Stimulated activated CD4-positive, alpha-beta T cell treated with anti-CD3 and anti-CD28 coated beads, TNF-alpha, amount 100 ng/mL, for 48 hours (primary cell): ENCODE measurements around the gene VSTM2B.
A peak's percentile ranks its signal among the peaks of the same experiment; 100 is the strongest.
"Not testable (repeated sequence)": the region's sequence is repeated elsewhere in the genome, so short reads cannot be mapped to it uniquely, and the experiment has no call there.

ENCODE experiments used
- DNase-seq, 3 donors: peaks; one replicate each; pipeline ENCODE4 v3.0.0-alpha.2; 2020; ENCODE audit warnings: low read depth in 3 of 3

Gene VSTM2B

GRCh38 chr19:29525901-29526729 is at the start of gene VSTM2B:
VSTM2B (plus strand) TSS chr19:29525994; CDS start chr19:29526584, 590 bp downstream.
- DNase-seq: no peak

- DNase-seq: no peak
These were observed 49.3 kb upstream of the VSTM2B start for GRCh38 chr19:29476528-29476927.

GRCh38 chr19:29477831-29478577 is 47.8 kb upstream of the VSTM2B start:
- no peak for DNase-seq

GRCh38 chr19:29478578-29479565 is 46.9 kb upstream of the VSTM2B start:
- peak in 2 of 3 donors; percentile 3 to 18 for DNase-seq

GRCh38 chr19:29479941-29480340 is 45.9 kb upstream of the VSTM2B start:
- no peak for DNase-seq

- no peak for DNase-seq
These were observed 45.3 kb upstream of the VSTM2B start for GRCh38 chr19:29480507-29480906.

GRCh38 chr19:29482855-29483640 is 42.7 kb upstream of the VSTM2B start:
- DNase-seq: no peak

GRCh38 chr19:29483641-29483920 is 42.2 kb upstream of the VSTM2B start:
- no peak for DNase-seq

GRCh38 chr19:29483944-29484581 is 41.7 kb upstream of the VSTM2B start:
- DNase-seq: no peak

- no peak for DNase-seq
These were observed 40.9 kb upstream of the VSTM2B start for GRCh38 chr19:29484876-29485275.

- DNase-seq: no peak
These were observed 40.5 kb upstream of the VSTM2B start for GRCh38 chr19:29485293-29485692.

GRCh38 chr19:29486961-29487360 is 38.8 kb upstream of the VSTM2B start:
- DNase-seq: not testable (repeated sequence)

- no peak for DNase-seq
These were observed 38.4 kb upstream of the VSTM2B start for GRCh38 chr19:29487432-29487831.

- no peak for DNase-seq
These were observed 37.5 kb upstream of the VSTM2B start for GRCh38 chr19:29488316-29488715.

GRCh38 chr19:29489172-29489951 is 36.4 kb upstream of the VSTM2B start:
- no peak for DNase-seq

GRCh38 chr19:29491491-29491890 is 34.3 kb upstream of the VSTM2B start:
- DNase-seq: no peak

- DNase-seq: no peak
These were observed 33.7 kb upstream of the VSTM2B start for GRCh38 chr19:29491995-29492577.

GRCh38 chr19:29492769-29493168 is 33.0 kb upstream of the VSTM2B start:
- DNase-seq: no peak

- no peak for DNase-seq
These were observed 30.7 kb upstream of the VSTM2B start for GRCh38 chr19:29495091-29495490.
